CD14-positive monocyte (primary cell): ENCODE results near the gene UPK1B. TPM values are rescaled to one million over a fixed set of nuclear protein-coding genes. Genes with fewer than 3 reads are reported as not detected.
A peak's percentile ranks its signal among the peaks of the same experiment; 100 is the strongest.

ENCODE experiments used
- DNase-seq, 3 donors: peaks; one replicate each; pipeline ENCODE4 v3.0.0-alpha.2; 2011 to 2022
- H2AFZ ChIP-seq: 2 replicates; pipeline ENCODE4 v1.6.0; 2012; ENCODE audit warnings: mild to moderate bottlenecking, low read depth, low read length, inconsistent platforms; ENCODE audit not compliant: insufficient read depth, poor library complexity, severe bottlenecking
- H3K27ac ChIP-seq, 2 donors: 1 replicate in 1 of 2; 2 replicates in 1 of 2; pipeline ENCODE4 v1.5.1; 2012 to 2013; ENCODE audit warnings: low read length in 2 of 2, control low read depth in 1 of 2, inconsistent platforms in 1 of 2, low read depth in 1 of 2, mild to moderate bottlenecking in 1 of 2
- H3K27me3 ChIP-seq, 2 donors: one replicate each; pipeline versions ENCODE4 v1.6.0 to v1.6.1; 2011 to 2013; ENCODE audit warnings: low read length in 2 of 2; ENCODE audit not compliant: control insufficient read depth in 2 of 2, insufficient read depth in 2 of 2
- H3K36me3 ChIP-seq, 2 donors: replicated peaks in 1 of 2; 1 replicate in 1 of 2; 2 replicates in 1 of 2; pipeline versions ENCODE4 v1.5.1 to v1.6.1; 2012 to 2013; ENCODE audit warnings: low read length in 2 of 2, control low read depth in 1 of 2, inconsistent platforms in 1 of 2, mild to moderate bottlenecking in 1 of 2; ENCODE audit not compliant: insufficient read depth in 2 of 2, control insufficient read depth in 1 of 2
- H3K4me1 ChIP-seq, 2 donors: 1 replicate in 1 of 2; 2 replicates in 1 of 2; pipeline versions ENCODE4 v1.5.1 to v1.6.1; 2012 to 2013; ENCODE audit warnings: low read length in 2 of 2, control low read depth in 1 of 2, inconsistent platforms in 1 of 2, mild to moderate bottlenecking in 1 of 2, moderate library complexity in 1 of 2; ENCODE audit not compliant: insufficient read depth in 2 of 2, control insufficient read depth in 1 of 2
- H3K4me2 ChIP-seq: replicated peaks from 2 replicates; pipeline ENCODE3; 2012; ENCODE audit warnings: low read length, moderate library complexity, mild to moderate bottlenecking; ENCODE audit not compliant: poor library complexity, severe bottlenecking; ENCODE audit errors: extremely low read depth
- H3K4me3 ChIP-seq, 3 experiments: fragments of 200-600 bp in 1 of 3; sonication (generic) in 1 of 3; replicated peaks in 1 of 3; 1 replicate in 2 of 3; 2 replicates in 1 of 3; pipeline ENCODE4 v1.5.1; 2011 to 2013; ENCODE audit warnings: low read length in 3 of 3, mild to moderate bottlenecking in 3 of 3, control low read depth in 2 of 3, low read depth in 2 of 3, inconsistent platforms in 1 of 3, moderate library complexity in 1 of 3
- H3K79me2 ChIP-seq: 2 replicates; pipeline ENCODE4 v1.6.0; 2012; ENCODE audit warnings: mild to moderate bottlenecking, control low read depth, inconsistent platforms, low read length, moderate library complexity; ENCODE audit not compliant: insufficient read depth
- H3K9ac ChIP-seq: 2 replicates; pipeline ENCODE4 v1.6.0; 2017; ENCODE audit warnings: low read length, mild to moderate bottlenecking; ENCODE audit not compliant: insufficient read depth, poor library complexity, severe bottlenecking
- H3K9me3 ChIP-seq, 2 donors: replicated peaks in 1 of 2; 1 replicate in 1 of 2; 2 replicates in 1 of 2; pipeline versions ENCODE4 v1.5.1 to v1.6.1; 2012 to 2013; ENCODE audit warnings: low read length in 2 of 2, control low read depth in 1 of 2; ENCODE audit not compliant: control insufficient read depth in 1 of 2, insufficient read depth in 1 of 2
- H4K20me1 ChIP-seq: 2 replicates; pipeline ENCODE4 v1.6.0; 2012; ENCODE audit warnings: mild to moderate bottlenecking, low read length, control low read depth, moderate library complexity; ENCODE audit not compliant: insufficient read depth
- H3K27ac Mint-ChIP-seq, 7 donors: one replicate each; pipeline ENCODE4 v1.8.0; 2020; ENCODE audit warnings: mild to moderate bottlenecking in 7 of 7, mixed read lengths in 7 of 7, moderate library complexity in 6 of 7, inconsistent platforms in 2 of 7
- H3K27me3 Mint-ChIP-seq, 3 donors: one replicate each; pipeline ENCODE4 v1.8.0; 2021 to 2022; ENCODE audit warnings: low read depth in 3 of 3, mild to moderate bottlenecking in 3 of 3, mixed read lengths in 3 of 3, moderate library complexity in 3 of 3, inconsistent platforms in 1 of 3
- H3K36me3 Mint-ChIP-seq, 2 donors: one replicate each; pipeline ENCODE4 v1.8.0; 2020; ENCODE audit warnings: mixed read lengths in 2 of 2, inconsistent platforms in 1 of 2, mild to moderate bottlenecking in 1 of 2
- H3K4me1 Mint-ChIP-seq: one replicate; pipeline ENCODE4 v1.8.0; 2020; ENCODE audit warnings: mild to moderate bottlenecking, mixed read lengths
- H3K4me3 Mint-ChIP-seq, 2 donors: one replicate each; pipeline ENCODE4 v1.8.0; 2020; ENCODE audit warnings: mild to moderate bottlenecking in 2 of 2, mixed read lengths in 2 of 2, moderate library complexity in 1 of 2
- H3K9me3 Mint-ChIP-seq, 7 donors: one replicate each; pipeline ENCODE4 v1.8.0; 2020 to 2022; ENCODE audit warnings: mixed read lengths in 7 of 7, mild to moderate bottlenecking in 6 of 7, moderate library complexity in 6 of 7, inconsistent platforms in 2 of 7
- WGBS: methylation state at CpG from one replicate; pipeline ENCODE4 v1.1.5; 2013; ENCODE audit warnings: missing lambda C conversion rate; ENCODE audit not compliant: insufficient coverage; 5-methylcytosine and 5-hydroxymethylcytosine counted together
- intact Hi-C, 2 donors: fragments of 100-400 bp; cut with micrococcal nuclease; formaldehyde crosslinking; loops; one replicate each; pipeline versions ENCODE4 v1.15.0 to v1.15.1; 2023
- polyA plus RNA-seq, 3 donors: library from polyadenylated mRNA; depleted of rRNA in 1 of 3; unstranded in 2 of 3; stranded (reverse) in 1 of 3; fragments of 300-500 nt in 2 of 3; fragments of >200 nt in 1 of 3; fragmentation: Illumina TruSeq in 2 of 3; gene quantifications; 1 replicate in 2 of 3; 2 replicates in 1 of 3; pipeline ENCODE4 v1.2.3, GENCODE V29; 2012 to 2021
- TF ChIP-seq, protein P1 (sequence below): fragments of 200-600 bp; IDR thresholded peaks from one replicate; pipeline ENCODE4 v1.8.0; 2022; ENCODE audit warnings: antibody characterized with exemption, mild to moderate bottlenecking

The UPK1B gene
- polyA plus RNA-seq, 3 donors = not detected

DNA sequence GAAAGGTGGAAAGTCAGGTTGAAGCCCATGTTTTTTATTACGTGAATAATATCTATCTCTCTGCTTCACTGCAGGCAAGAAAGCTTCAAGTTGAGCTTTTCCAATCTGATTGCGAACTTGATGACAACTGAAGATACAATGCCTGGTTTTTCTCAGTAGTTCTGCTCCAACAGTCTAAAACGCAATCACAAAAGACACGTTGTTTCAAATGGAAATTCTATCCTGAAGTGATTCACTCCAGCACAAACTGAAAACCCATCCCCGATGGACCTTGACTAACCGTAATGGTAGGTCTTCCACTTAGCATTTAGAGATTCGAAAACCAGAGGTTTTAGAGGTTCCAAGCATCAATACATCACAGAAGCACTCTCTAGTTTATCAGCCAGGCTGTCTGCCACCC lies 56.7 kb downstream of the UPK1B start:
- intact Hi-C loops = no loop called here
- H3K27ac ChIP-seq = no peak overlapping the region
- H3K9me3 Mint-ChIP-seq = no peaks in the 10 kb centered on the region
- H3K4me3 Mint-ChIP-seq = no peak overlapping the region
- no peak overlapping the region for H3K4me2 ChIP-seq
- no peaks in the 10 kb centered on the region for H3K4me1 Mint-ChIP-seq
- peaks cover 49 to 95% of the 10 kb centered on the region in 2 donors for H3K36me3 ChIP-seq
- H3K79me2 ChIP-seq = no peaks in the 10 kb centered on the region
- H3K27ac Mint-ChIP-seq = no peak overlapping the region
- no peaks in the 10 kb centered on the region for H3K27me3 ChIP-seq
- no peak overlapping the region for H3K9ac ChIP-seq
- no peaks in the 10 kb centered on the region for H4K20me1 ChIP-seq
- H2AFZ ChIP-seq = no peak overlapping the region
- H3K36me3 Mint-ChIP-seq = peaks cover 72 to 80% of the 10 kb centered on the region in 2 donors
- H3K27me3 Mint-ChIP-seq = no peaks in the 10 kb centered on the region
- no peaks in the 10 kb centered on the region for H3K4me1 ChIP-seq
- TF ChIP-seq, protein P1, sequence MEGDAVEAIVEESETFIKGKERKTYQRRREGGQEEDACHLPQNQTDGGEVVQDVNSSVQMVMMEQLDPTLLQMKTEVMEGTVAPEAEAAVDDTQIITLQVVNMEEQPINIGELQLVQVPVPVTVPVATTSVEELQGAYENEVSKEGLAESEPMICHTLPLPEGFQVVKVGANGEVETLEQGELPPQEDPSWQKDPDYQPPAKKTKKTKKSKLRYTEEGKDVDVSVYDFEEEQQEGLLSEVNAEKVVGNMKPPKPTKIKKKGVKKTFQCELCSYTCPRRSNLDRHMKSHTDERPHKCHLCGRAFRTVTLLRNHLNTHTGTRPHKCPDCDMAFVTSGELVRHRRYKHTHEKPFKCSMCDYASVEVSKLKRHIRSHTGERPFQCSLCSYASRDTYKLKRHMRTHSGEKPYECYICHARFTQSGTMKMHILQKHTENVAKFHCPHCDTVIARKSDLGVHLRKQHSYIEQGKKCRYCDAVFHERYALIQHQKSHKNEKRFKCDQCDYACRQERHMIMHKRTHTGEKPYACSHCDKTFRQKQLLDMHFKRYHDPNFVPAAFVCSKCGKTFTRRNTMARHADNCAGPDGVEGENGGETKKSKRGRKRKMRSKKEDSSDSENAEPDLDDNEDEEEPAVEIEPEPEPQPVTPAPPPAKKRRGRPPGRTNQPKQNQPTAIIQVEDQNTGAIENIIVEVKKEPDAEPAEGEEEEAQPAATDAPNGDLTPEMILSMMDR = no peak
- no peak overlapping the region for H3K4me3 ChIP-seq
- DNase-seq = no peak
- WGBS = 98% methylated on average over 7 of the region's 7 CpGs
- no peaks in the 10 kb centered on the region for H3K9me3 ChIP-seq

- TF ChIP-seq, protein P1 = no peak
- Histone ChIP-seq H3K79me2 (no peaks in the 10 kb centered on the region), H3K4me1 (no peaks in the 10 kb centered on the region), H3K27ac (no peak overlapping the region), H3K4me3 (no peak overlapping the region), H3K36me3 (peaks cover 56 to 95% of the 10 kb centered on the region in 2 donors), H3K27me3 (no peaks in the 10 kb centered on the region), H3K9me3 (no peaks in the 10 kb centered on the region), H2AFZ (no peak overlapping the region), H4K20me1 (no peaks in the 10 kb centered on the region), H3K4me2 (no peak overlapping the region), H3K9ac (no peak overlapping the region)
- Mint-ChIP-seq H3K4me1 (no peaks in the 10 kb centered on the region), H3K4me3 (no peak overlapping the region), H3K27ac (peak overlapping the region in 3 of 7 donors; percentile 1 to 65 (median 31)), H3K36me3 (peaks cover 79 to 83% of the 10 kb centered on the region in 2 donors), H3K27me3 (no peaks in the 10 kb centered on the region), H3K9me3 (no peaks in the 10 kb centered on the region)
- intact Hi-C loops = no loop called here
- DNase-seq = no peak
These were observed 57.3 kb downstream of the UPK1B start for GRCh38 chr3:119230745-119231144.
